A673 (cell line): Measurements from ENCODE around the gene EIF3J. TPM values are rescaled to one million over a fixed set of nuclear protein-coding genes. Genes with fewer than 3 reads are reported as not detected.
"Not testable (repeated sequence)": the region's sequence is repeated elsewhere in the genome, so short reads cannot be mapped to it uniquely, and the experiment has no call there.

Experiments
- BruUV-seq: library from RNA; stranded (reverse); fragments of 400-500 nt; replicated peaks from 2 replicates; lab custom pipeline; 2021; lab: Mats Ljungman, UMichigan
- CTCF ChIA-PET: fragments of 300-600 bp; sonication (Branson Sonifier 250); formaldehyde crosslinking; loops from one replicate; lab custom pipeline; 2022; ENCODE audit warnings: antibody characterized with exemption; lab: Charles Lee
- POLR2A ChIA-PET: fragments of 300-600 bp; sonication (Branson Sonifier 250); formaldehyde crosslinking; loops from one replicate; lab custom pipeline; 2022; ENCODE audit warnings: antibody characterized with exemption; ENCODE audit not compliant: low non-redundant PET; lab: Charles Lee
- DNase-seq: peaks from one replicate; pipeline ENCODE4 v3.0.0-alpha.2; 2015; ENCODE audit warnings: low spot score
- H3K27ac ChIP-seq: fragments of 200-600 bp; sonication (generic); 2 replicates; pipeline ENCODE4 v1.5.1; 2016; ENCODE audit warnings: mixed run types, low read depth, mild to moderate bottlenecking, mixed read lengths, antibody characterized with exemption, low read length; ENCODE audit not compliant: poor library complexity, severe bottlenecking
- H3K27me3 ChIP-seq: fragments of 200-600 bp; sonication (generic); replicated peaks from 2 replicates; pipeline ENCODE4 v1.6.1; 2017; ENCODE audit warnings: mixed run types, low read depth, mild to moderate bottlenecking, mixed read lengths, antibody characterized with exemption, low read length; ENCODE audit not compliant: insufficient read depth, poor library complexity
- H3K36me3 ChIP-seq: fragments of 200-600 bp; sonication (generic); 2 replicates; pipeline ENCODE4 v1.6.1; 2016; ENCODE audit warnings: mixed run types, mild to moderate bottlenecking, mixed read lengths, antibody characterized with exemption, low read length; ENCODE audit not compliant: insufficient read depth, poor library complexity, severe bottlenecking
- H3K4me1 ChIP-seq: fragments of 200-600 bp; sonication (generic); 2 replicates; pipeline ENCODE4 v1.6.1; 2017; ENCODE audit warnings: mixed run types, mild to moderate bottlenecking, mixed read lengths, antibody characterized with exemption, low read length; ENCODE audit not compliant: insufficient read depth, poor library complexity, severe bottlenecking
- H3K4me3 ChIP-seq: fragments of 200-600 bp; sonication (generic); 2 replicates; pipeline ENCODE4 v1.5.1; 2016; ENCODE audit warnings: low read depth, mixed run types, mild to moderate bottlenecking, mixed read lengths, low read length; ENCODE audit not compliant: poor library complexity, severe bottlenecking
- H3K9me3 ChIP-seq: fragments of 200-600 bp; sonication (generic); 2 replicates; pipeline ENCODE4 v1.6.1; 2016; ENCODE audit warnings: mixed run types, low read depth, mild to moderate bottlenecking, mixed read lengths, antibody characterized with exemption, low read length; ENCODE audit not compliant: poor library complexity, severe bottlenecking
- EZH2 ChIP-seq: fragments of 200-600 bp; sonication (generic); IDR thresholded peaks from 2 replicates; pipeline ENCODE4 v1.6.1; 2017; ENCODE audit warnings: borderline replicate concordance, low read depth, mild to moderate bottlenecking, mixed read lengths, antibody characterized with exemption, low read length; ENCODE audit not compliant: poor library complexity, severe bottlenecking
- intact Hi-C: fragments of 100-400 bp; cut with micrococcal nuclease; formaldehyde crosslinking; loops from one replicate; pipeline ENCODE4 v1.10.0; 2022; ENCODE audit not compliant: unreplicated experiment
- total RNA-seq: library from RNA; stranded (reverse); gene quantifications from 2 replicates; pipeline ENCODE4 v1.2.3, GENCODE V29; 2021
- TF ChIP-seq, protein P1 (sequence below): fragments of 300-800, 200-600 bp; sonication (generic); conservative IDR thresholded peaks from 2 replicates; pipeline ENCODE4 v1.5.1; 2017; ENCODE audit warnings: low read depth, mild to moderate bottlenecking, antibody characterized with exemption, low read length, moderate library complexity, mixed read lengths

Gene EIF3J
- total RNA-seq, 1 experiment from 2014 or later: 208 TPM

DNA sequence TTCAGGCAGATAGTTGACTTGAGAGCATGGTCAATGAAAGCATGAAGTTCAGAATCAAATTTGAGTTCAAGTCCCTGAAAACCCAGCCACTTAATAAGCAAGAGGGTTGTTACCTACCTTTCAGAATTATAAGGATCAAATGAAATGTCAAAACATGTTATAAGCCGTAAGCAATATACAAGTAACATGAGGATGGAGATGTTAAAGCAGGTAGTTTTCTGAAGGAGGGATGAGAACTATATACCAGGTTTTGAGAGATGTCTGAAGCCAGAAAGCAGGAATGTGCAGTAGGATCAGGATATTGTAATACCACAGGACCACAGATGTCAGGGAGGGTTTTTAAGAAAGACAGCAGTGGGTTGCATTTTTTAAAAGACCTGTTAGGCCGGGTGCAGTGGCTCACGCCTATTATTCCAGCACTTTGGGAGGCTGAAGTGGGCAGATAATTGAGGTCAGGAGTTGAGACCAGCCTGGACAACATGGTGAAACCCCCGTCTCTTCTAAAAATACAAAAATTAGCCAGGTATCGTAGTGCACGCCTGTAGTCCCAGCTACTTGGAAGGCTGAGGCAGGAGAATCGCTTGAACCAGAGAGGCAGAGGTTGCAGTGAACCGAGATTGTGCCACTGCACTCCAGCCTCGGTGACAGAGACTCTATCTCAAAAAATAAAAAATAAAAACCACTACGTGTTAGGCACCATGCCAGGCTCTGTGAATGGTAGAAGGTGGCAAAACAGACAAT, 6.9 kb upstream of the EIF3J start:
- CTCF ChIA-PET: interaction anchor here (0.6 kb wide), 1 partner anchor 508 kb away, joined by 3 read pairs; no protein-coding TSS in a partner anchor
- Histone ChIP-seq H3K4me3 (no peak overlapping the region), H3K9me3 (no peaks in the 10 kb centered on the region), H3K27ac (no peak overlapping the region), H3K27me3 (no peaks in the 10 kb centered on the region), H3K36me3 (peaks cover 6% of the 10 kb centered on the region), H3K4me1 (no peaks in the 10 kb centered on the region)
- POLR2A ChIA-PET: no interaction called here
- BruUV-seq: no TSS peak
- intact Hi-C loops: no loop called here
- no peak for DNase-seq
- TF ChIP-seq, protein P1, sequence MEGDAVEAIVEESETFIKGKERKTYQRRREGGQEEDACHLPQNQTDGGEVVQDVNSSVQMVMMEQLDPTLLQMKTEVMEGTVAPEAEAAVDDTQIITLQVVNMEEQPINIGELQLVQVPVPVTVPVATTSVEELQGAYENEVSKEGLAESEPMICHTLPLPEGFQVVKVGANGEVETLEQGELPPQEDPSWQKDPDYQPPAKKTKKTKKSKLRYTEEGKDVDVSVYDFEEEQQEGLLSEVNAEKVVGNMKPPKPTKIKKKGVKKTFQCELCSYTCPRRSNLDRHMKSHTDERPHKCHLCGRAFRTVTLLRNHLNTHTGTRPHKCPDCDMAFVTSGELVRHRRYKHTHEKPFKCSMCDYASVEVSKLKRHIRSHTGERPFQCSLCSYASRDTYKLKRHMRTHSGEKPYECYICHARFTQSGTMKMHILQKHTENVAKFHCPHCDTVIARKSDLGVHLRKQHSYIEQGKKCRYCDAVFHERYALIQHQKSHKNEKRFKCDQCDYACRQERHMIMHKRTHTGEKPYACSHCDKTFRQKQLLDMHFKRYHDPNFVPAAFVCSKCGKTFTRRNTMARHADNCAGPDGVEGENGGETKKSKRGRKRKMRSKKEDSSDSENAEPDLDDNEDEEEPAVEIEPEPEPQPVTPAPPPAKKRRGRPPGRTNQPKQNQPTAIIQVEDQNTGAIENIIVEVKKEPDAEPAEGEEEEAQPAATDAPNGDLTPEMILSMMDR: no peak
- no peak for TF ChIP-seq EZH2

DNA sequence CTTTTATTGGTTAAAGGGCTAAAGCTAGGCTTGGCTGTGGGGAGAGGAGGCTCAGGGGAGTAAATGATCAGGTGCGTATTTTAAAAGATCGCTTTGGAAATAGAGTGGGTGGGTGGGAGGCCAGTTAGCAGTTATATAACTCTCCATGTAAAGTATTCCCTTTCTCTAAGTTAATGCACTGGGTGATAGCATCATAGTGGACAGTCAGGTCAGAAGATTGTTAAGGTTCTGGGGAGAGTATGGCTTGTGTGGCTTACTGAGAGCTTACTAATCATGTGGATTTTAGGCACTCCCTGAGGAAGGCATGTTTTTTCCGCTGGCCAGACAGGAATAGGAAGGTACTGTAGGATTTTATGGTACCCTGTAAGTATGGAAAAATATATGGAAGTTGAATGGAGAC, 6.3 kb upstream of the EIF3J start:
- Histone ChIP-seq H3K9me3 (no peaks in the 10 kb centered on the region), H3K4me3 (no peak overlapping the region), H3K27me3 (no peaks in the 10 kb centered on the region), H3K27ac (no peak overlapping the region), H3K36me3 (peaks cover 6% of the 10 kb centered on the region), H3K4me1 (no peaks in the 10 kb centered on the region)
- intact Hi-C loops: no loop called here
- POLR2A ChIA-PET: no interaction called here
- no TSS peak for BruUV-seq
- TF ChIP-seq EZH2: no peak
- TF ChIP-seq, protein P1: no peak
- DNase-seq: no peak
- CTCF ChIA-PET: interaction anchor here (0.6 kb wide), 1 partner anchor 507 kb away, joined by 3 read pairs; no protein-coding TSS in a partner anchor

DNA sequence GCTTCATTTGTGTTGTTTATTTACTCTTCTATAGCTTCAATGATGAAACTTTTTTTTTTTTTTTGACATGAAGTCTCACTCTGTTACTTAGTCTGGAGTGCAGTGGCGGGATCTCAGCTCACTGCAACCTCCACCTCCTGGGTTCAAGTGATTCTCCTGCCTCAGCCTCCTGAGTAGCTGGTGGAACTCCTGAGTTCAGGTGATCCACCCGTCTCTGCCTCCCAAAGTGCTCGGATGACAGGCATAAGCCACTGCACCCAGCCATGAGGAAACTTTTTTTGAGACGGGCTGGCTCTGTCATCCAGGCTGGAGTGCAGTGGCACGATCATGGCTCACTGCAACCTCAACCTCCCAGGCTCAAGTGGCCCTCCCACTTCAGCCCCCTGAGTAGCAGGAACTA, 4.7 kb upstream of the EIF3J start:
- BruUV-seq, H3K4me1 ChIP-seq, H3K36me3 ChIP-seq, H3K9me3 ChIP-seq, POLR2A ChIA-PET, H3K27ac ChIP-seq, H3K4me3 ChIP-seq, H3K27me3 ChIP-seq, intact Hi-C loops, DNase-seq, CTCF ChIA-PET: not testable (repeated sequence)

DNA sequence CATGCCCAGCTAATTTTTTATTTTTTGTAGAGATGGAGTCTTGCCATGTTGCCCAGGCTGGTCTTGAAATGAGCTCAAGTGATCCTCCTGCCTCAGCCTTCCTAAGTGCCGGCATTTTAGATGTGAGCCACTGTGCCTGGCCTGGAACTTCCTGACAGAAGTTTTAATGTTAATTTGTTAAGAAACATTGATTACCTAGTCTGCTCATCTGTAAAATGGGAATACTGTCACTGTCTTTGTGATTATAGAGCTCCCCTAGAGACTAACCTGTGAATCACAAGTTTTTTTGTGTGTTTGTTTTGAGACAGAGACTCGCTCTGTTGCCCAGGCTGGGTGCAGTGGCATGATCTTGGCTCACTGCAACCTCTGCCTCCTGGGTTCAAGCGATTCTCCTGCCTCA, 4.3 kb upstream of the EIF3J start:
- peak; percentile 18 for DNase-seq
- Histone ChIP-seq H3K4me1 (peaks cover 4% of the 10 kb centered on the region), H3K9me3 (no peaks in the 10 kb centered on the region), H3K27ac (no peak overlapping the region), H3K36me3 (peaks cover under 1% of the 10 kb centered on the region), H3K4me3 (no peak overlapping the region), H3K27me3 (no peaks in the 10 kb centered on the region)
- no peak for TF ChIP-seq EZH2
- TF ChIP-seq, protein P1: peak; percentile 22; the same call in 1 of the 2 replicates
- BruUV-seq: no TSS peak
- ChIA-PET POLR2A (no interaction called here), CTCF (no interaction called here)
- intact Hi-C loops: no loop called here
